Subcutaneous adipose tissue (tissue), 4 donors: Measurements from ENCODE around the gene ATP8B1. TPM values are rescaled to one million over a fixed set of nuclear protein-coding genes. Genes with fewer than 3 reads are reported as not detected.

Experiments
- total RNA-seq, 4 donors: library from RNA; depleted of rRNA; stranded (reverse); fragments of >200 nt; gene quantifications; one replicate each; pipeline ENCODE4 v1.1.0, GENCODE V29; 2016
- TF ChIP-seq, protein P1 (sequence below): fragments of 450-650 bp; IDR thresholded peaks from one replicate; pipeline ENCODE4 v1.5.1; 2016; ENCODE audit warnings: low read depth, mild to moderate bottlenecking, control low read depth, antibody characterized with exemption, moderate library complexity

The ATP8B1 gene
- total RNA-seq, 4 donors from 2014 or later, result 7.5 to 14.3 (median 9.2) TPM

DNA sequence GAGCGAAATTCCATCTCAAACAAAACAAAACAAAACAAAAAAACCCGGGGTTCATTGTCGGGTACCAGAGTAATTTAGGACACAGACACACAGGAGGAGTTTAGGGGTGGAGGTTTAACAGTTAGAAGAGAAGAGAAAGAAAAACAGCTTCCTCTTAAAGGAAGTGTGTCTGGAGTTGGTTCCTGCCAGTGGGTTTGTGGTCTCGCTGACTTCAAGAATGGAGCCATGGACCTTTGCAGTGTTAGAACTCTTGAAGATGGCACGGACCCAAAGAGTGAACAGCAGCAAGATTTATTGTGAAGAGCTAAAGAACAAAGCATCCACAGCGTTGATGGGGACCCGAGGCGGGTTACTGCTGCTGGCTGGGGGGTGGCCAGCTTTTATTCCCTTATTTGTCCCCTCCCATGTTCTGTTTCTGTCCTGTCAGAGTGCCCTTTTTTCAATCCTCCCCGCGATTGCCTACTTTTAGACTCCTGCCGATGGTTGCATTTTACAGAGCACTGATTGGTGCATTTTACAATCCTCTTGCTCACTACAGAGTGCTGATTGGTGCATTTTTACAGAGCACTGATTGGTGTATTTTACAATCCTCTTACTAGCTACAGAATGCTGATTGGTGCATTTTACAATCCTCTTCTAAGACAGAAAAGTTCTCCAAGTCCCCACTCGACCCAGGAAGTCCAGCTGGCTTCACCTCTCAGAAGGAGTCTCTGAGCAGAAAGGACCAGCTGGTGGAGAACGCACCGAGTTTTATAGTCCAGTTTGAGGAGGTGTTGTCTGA, 28.7 kb upstream of the ATP8B1 start:
- TF ChIP-seq, protein P1, sequence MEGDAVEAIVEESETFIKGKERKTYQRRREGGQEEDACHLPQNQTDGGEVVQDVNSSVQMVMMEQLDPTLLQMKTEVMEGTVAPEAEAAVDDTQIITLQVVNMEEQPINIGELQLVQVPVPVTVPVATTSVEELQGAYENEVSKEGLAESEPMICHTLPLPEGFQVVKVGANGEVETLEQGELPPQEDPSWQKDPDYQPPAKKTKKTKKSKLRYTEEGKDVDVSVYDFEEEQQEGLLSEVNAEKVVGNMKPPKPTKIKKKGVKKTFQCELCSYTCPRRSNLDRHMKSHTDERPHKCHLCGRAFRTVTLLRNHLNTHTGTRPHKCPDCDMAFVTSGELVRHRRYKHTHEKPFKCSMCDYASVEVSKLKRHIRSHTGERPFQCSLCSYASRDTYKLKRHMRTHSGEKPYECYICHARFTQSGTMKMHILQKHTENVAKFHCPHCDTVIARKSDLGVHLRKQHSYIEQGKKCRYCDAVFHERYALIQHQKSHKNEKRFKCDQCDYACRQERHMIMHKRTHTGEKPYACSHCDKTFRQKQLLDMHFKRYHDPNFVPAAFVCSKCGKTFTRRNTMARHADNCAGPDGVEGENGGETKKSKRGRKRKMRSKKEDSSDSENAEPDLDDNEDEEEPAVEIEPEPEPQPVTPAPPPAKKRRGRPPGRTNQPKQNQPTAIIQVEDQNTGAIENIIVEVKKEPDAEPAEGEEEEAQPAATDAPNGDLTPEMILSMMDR, result no peak

DNA sequence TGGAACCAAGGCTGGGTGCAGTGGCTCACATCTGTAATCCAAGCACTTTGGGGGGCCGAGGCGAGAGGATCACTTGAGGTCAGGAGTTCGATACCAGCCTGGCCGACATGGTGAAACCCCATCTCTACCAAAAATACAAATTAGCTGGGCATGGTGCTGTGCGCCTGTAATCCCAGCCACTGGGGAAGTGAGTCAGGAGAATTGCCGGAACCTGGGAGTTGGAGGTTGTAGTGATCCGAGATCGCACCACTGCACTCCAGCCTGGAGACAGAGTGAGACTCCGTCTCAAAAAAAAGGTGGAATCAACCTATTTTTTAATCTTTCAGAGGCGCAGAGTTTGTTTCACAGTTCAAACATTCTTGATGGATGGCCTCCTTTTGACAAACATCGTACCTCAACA, 24.5 kb upstream of the ATP8B1 start:
- TF ChIP-seq, protein P1, result no peak

DNA sequence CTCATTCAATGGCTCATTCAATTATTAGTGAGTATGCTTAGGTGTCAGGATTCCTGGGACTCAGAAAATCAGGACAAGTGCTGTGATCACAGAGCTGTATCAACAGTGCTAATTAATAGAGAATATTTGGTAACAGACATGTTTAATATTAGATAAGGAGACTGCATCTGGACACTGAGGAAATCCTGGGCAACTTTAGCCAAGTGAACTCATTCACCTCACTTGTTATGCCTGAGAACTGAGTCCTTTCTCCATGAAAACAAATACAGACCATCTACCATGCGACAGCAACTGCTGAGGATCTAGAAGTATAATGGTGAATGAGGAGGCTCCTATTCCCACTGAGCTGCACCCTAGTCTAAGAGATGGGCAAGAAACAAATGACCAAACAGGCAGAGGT, 23.1 kb upstream of the ATP8B1 start:
- TF ChIP-seq, protein P1, result no peak

DNA sequence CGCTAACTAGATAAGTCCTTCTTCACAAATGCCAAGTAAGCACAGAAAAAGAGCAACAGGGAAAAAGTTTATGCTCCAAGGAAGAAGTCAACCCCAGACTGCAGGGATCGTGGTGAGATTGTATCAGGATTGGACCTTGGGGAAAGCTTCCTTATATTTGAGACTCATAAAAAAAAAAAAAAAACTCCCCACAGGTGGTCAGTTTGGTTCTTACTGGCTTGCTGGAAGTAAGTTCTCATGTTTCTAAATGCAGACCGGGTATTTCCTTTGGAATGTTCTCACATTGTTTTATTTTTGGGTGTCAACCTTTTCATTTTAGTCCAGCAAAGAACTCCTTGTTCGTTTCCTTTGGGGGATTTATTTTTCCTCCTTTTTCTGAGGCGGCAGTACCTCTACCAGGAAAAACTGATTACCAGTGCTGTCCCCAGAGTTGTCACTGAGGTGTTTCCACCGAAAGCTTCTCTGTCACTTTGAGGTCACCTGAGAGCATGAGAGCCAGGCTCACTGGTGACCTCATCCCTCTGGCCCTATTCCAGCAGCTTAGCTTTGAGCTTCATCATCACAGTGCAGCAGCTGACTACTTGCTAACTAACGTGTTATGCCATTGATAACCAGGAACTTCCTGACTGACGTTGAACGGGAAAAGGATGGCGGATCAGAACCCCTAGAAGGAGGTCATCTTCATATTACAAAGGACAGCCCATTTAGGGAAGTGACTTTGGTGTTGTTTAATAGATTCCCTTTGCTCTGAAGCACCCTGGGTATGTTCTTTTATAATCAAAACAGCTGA, 16.8 kb upstream of the ATP8B1 start:
- TF ChIP-seq, protein P1, result no peak

DNA sequence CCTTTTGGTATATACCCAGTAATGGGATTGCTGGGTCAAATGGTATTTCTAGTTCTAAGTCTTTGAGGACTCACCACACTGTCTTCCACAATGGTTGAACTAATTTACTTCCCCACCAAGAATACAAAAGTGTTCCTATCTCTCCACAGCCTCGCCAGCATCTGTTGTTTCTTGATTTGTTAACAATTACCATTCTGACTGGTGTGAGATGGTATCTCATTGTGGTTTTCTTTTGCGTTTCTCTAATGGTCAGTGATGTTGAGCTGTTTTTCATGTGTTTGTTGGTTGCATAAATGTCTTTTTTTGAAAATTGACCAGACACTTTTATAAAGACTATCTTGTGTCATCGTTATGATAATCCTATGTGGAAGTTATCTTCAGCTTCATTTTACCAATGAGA, 16.0 kb upstream of the ATP8B1 start:
- TF ChIP-seq, protein P1, result no peak

DNA sequence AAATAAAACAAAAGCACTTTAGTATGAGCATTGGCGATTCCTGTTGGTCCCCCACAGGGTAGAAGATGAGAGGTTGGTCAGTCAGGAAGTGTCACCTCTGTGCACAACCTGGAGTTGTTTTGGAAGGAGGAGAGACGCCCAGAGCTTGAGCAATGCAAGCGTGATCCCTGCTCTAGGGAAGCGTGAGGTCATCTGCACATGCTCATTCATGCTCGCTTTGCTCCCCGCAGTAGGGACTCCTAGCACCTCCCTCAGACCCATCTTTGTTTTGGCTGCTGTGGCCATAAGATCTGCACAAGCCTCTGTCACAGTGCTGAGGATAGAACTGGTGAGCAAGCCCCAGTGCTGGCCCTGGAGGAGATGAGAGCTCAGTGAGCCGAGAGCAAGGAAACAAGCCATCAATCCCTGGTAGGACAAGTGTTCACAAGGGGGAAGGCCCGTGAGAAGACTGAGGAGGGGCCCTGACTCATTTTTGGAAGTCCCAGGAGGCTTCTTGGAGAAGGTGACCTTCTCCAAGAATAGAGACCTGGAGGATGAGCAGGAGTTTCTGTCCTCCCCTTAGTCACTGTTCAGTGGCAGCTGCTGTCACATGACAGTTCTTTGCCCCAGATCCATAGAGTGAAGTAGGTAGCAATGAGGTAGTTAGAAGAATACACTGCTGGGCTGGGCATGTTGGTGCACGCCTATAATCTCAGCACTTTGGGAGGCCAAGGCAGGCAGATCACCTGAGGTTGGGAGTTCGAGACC, 13.3 kb upstream of the ATP8B1 start:
- TF ChIP-seq, protein P1, result no peak

DNA sequence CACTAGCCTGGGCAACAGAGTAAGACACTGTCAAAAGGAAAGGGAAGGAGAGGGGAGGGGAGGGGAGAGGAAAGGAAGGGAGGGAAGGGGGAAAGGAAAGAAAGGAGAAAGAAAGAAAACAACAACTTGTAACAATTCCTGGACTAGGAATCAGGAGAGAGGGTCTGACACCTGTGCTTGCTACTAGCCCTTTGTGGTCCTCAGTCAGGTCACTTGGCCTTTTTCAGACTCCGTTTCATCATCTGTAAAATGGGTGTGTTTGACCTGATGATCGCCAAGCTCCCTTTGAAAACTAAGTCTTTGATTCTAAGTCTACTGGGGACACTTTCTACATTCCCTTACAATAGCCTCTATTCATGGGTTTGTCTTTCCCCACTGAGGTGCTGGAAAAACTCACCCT, 11.4 kb upstream of the ATP8B1 start:
- TF ChIP-seq, protein P1, result no peak
